ENCODE measurements around the gene TRIM24. TPM values are rescaled to one million over a fixed set of nuclear protein-coding genes. Genes with fewer than 3 reads are reported as not detected.

The TRIM24 gene
- polyA plus RNA-seq, 1 of the 3 experiments (the other 2 are of a cell fraction) = 5.3 TPM

GRCh38 chr7:138610671-138611170 is 150.7 kb downstream of the TRIM24 start:
- Histone ChIP-seq H3K36me3 (replicated peaks in 1 of 2; ENCODE audit: control insufficient read depth in 1 of 2, insufficient read depth in 2 of 2, low read length in 1 of 2) (no peaks in the 10 kb centered on the region), H2AFZ (ENCODE audit: low read depth) (no peak overlapping the region), H3K27me3 (ENCODE audit: insufficient read depth) (no peaks in the 10 kb centered on the region), H3K4me1 (ENCODE audit: control insufficient read depth in 1 of 2, insufficient read depth in 2 of 2, low read depth in 1 of 2, low read length in 1 of 2) (no peaks in the 10 kb centered on the region; a peak in 1 of 4 replicates), H3K4me3 (ENCODE audit: low read depth in 2 of 2, low read length in 1 of 2) (no peak overlapping the region), H3K9me3 (0 out of 2 replicates have a peak, but pooled peaks cover 4% of the 10 kb centered on the region), H3K27ac (ENCODE audit: low read depth in 2 of 2, low read length in 1 of 2) (no peak overlapping the region), H3K79me2 (ENCODE audit: insufficient read depth) (no peaks in the 10 kb centered on the region), H3K4me2 (no peak overlapping the region), H4K20me1 (ENCODE audit: insufficient read depth) (no peaks in the 10 kb centered on the region), H3F3A (replicated peaks; ENCODE audit: insufficient read depth) (no peaks in the 10 kb centered on the region), H3K9me2 (no peaks in the 10 kb centered on the region), H3K9ac (no peak overlapping the region)
- 65% methylated on average over 7 of the region's 7 CpGs for WGBS (ENCODE audit: low lambda C conversion rate)
- DNase-seq = no peak
- CTCF ChIA-PET = no interaction called here
- TF ChIP-seq MXI1 (IDR thresholded peaks at IDR 0.05; ENCODE audit: low read depth, low read length) (no peak), IRF3 (IDR thresholded peaks at IDR 0.05; ENCODE audit: low read depth, low read length) (no peak), EP300 (IDR thresholded peaks at IDR 0.05; ENCODE audit: borderline replicate concordance in 1 of 2, low read depth in 1 of 2, low read length in 1 of 2) (no peak), MAX (IDR thresholded peaks at IDR 0.05; ENCODE audit: low read depth) (no peak), GABPA (IDR thresholded peaks at IDR 0.05; ENCODE audit: low read depth) (no peak), CHD2 (IDR thresholded peaks at IDR 0.05; ENCODE audit: low read length, partially characterized antibody) (no peak)
- POLR2A ChIA-PET = interaction anchor here (0.6 kb wide), 1 partner anchor 14 kb away, joined by 3 read pairs; no protein-coding TSS in a partner anchor

GRCh38 chr7:138613630-138614029 is 153.6 kb downstream of the TRIM24 start:
- WGBS (ENCODE audit: low lambda C conversion rate) = 68% methylated on average over 2 of the region's 2 CpGs
- Histone ChIP-seq H3K9me3 (0 out of 2 replicates have a peak, but pooled peaks cover 4% of the 10 kb centered on the region), H3K27ac (ENCODE audit: low read depth in 2 of 2, low read length in 1 of 2) (no peak overlapping the region), H3K4me2 (no peak overlapping the region), H3K9me2 (no peaks in the 10 kb centered on the region), H3K36me3 (replicated peaks in 1 of 2; ENCODE audit: control insufficient read depth in 1 of 2, insufficient read depth in 2 of 2, low read length in 1 of 2) (no peaks in the 10 kb centered on the region), H3K9ac (no peak overlapping the region), H3F3A (replicated peaks; ENCODE audit: insufficient read depth) (no peaks in the 10 kb centered on the region), H3K79me2 (ENCODE audit: insufficient read depth) (no peaks in the 10 kb centered on the region), H3K4me3 (ENCODE audit: low read depth in 2 of 2, low read length in 1 of 2) (no peak overlapping the region), H2AFZ (ENCODE audit: low read depth) (no peak overlapping the region), H3K4me1 (ENCODE audit: control insufficient read depth in 1 of 2, insufficient read depth in 2 of 2, low read depth in 1 of 2, low read length in 1 of 2) (no peaks in the 10 kb centered on the region), H3K27me3 (ENCODE audit: insufficient read depth) (no peaks in the 10 kb centered on the region), H4K20me1 (ENCODE audit: insufficient read depth) (no peaks in the 10 kb centered on the region)
- ChIA-PET CTCF (no interaction called here), POLR2A (interaction anchor here (0.6 kb wide), 1 partner anchor 21 kb away, joined by 3 read pairs; no protein-coding TSS in a partner anchor)
- TF ChIP-seq EP300 (IDR thresholded peaks at IDR 0.05; ENCODE audit: borderline replicate concordance in 1 of 2, low read depth in 1 of 2, low read length in 1 of 2) (no peak), PBX3 (IDR thresholded peaks at IDR 0.05) (no peak), FOSL2 (IDR thresholded peaks at IDR 0.05; ENCODE audit: borderline replicate concordance, low read depth) (no peak), REST (IDR thresholded peaks at IDR 0.05; ENCODE audit: low read depth, low read length) (no peak), RCOR1 (IDR thresholded peaks at IDR 0.05; ENCODE audit: low read length) (no peak)
- no peak for DNase-seq

All from SK-N-SH (cell line).